Measurements from ENCODE around the gene MCHR1. TPM values are rescaled to one million over a fixed set of nuclear protein-coding genes. Genes with fewer than 3 reads are reported as not detected.
A peak's percentile ranks its signal among the peaks of the same experiment; 100 is the strongest.
"Not testable (repeated sequence)": the region's sequence is repeated elsewhere in the genome, so short reads cannot be mapped to it uniquely, and the experiment has no call there.

MCHR1 gene
- total RNA-seq, 2 donors from 2014 or later: not detected

GRCh38 chr22:40668611-40669411 lies 10.5 kb upstream of the MCHR1 start:
- ATAC-seq (replicated peaks in 1 of 2): peak; percentile 90
- peaks cover 0 to 2% of the 10 kb centered on the region in 2 donors for H3K9me3 Mint-ChIP-seq
- peaks cover 27% of the 10 kb centered on the region for H3K4me1 Mint-ChIP-seq (ENCODE audit: low read depth)
- peaks cover 0 to 3% of the 10 kb centered on the region in 2 donors for H3K36me3 Mint-ChIP-seq (ENCODE audit: insufficient read depth in 2 of 2)
- peak overlapping the region; percentile 74 to 81 for H3K4me3 Mint-ChIP-seq
- DNase-seq: peak; percentile 38 to 57
- peak overlapping the region; percentile 68 for H3K27ac Mint-ChIP-seq
- no peaks in the 10 kb centered on the region for H3K27me3 Mint-ChIP-seq (ENCODE audit: low read depth)

GRCh38 chr22:40670058-40670457 lies 9.2 kb upstream of the MCHR1 start:
- peak overlapping the region; percentile 68 for H3K27ac Mint-ChIP-seq
- ATAC-seq (replicated peaks in 1 of 2): no peak
- no peak overlapping the region for H3K4me3 Mint-ChIP-seq
- no peak for DNase-seq
- H3K4me1 Mint-ChIP-seq (ENCODE audit: low read depth): peaks cover 27% of the 10 kb centered on the region
- peaks cover 0 to 3% of the 10 kb centered on the region in 2 donors for H3K36me3 Mint-ChIP-seq (ENCODE audit: insufficient read depth in 2 of 2)
- H3K27me3 Mint-ChIP-seq (ENCODE audit: low read depth): no peaks in the 10 kb centered on the region
- peaks cover 0 to 2% of the 10 kb centered on the region in 2 donors for H3K9me3 Mint-ChIP-seq

GRCh38 chr22:40671369-40671768 lies 7.9 kb upstream of the MCHR1 start:
- H3K4me3 Mint-ChIP-seq: no peak overlapping the region
- H3K4me1 Mint-ChIP-seq (ENCODE audit: low read depth): peaks cover 27% of the 10 kb centered on the region
- H3K36me3 Mint-ChIP-seq (ENCODE audit: insufficient read depth in 2 of 2): peaks cover 0 to 3% of the 10 kb centered on the region in 2 donors
- ATAC-seq (replicated peaks in 1 of 2): no peak
- peaks cover 0 to 2% of the 10 kb centered on the region in 2 donors for H3K9me3 Mint-ChIP-seq
- no peaks in the 10 kb centered on the region for H3K27me3 Mint-ChIP-seq (ENCODE audit: low read depth)
- no peak overlapping the region for H3K27ac Mint-ChIP-seq
- no peak for DNase-seq

GRCh38 chr22:40671796-40672360 lies 7.4 kb upstream of the MCHR1 start:
- H3K9me3 Mint-ChIP-seq: peaks cover 0 to 2% of the 10 kb centered on the region in 2 donors
- ATAC-seq (replicated peaks in 1 of 2) (no peak), DNase-seq (no peak)
- H3K27me3 Mint-ChIP-seq (ENCODE audit: low read depth): no peaks in the 10 kb centered on the region
- peaks cover 31% of the 10 kb centered on the region for H3K4me1 Mint-ChIP-seq (ENCODE audit: low read depth)
- no peak overlapping the region for H3K27ac Mint-ChIP-seq
- peaks cover 0 to 3% of the 10 kb centered on the region in 2 donors for H3K36me3 Mint-ChIP-seq (ENCODE audit: insufficient read depth in 2 of 2)
- no peak overlapping the region for H3K4me3 Mint-ChIP-seq

GRCh38 chr22:40673017-40673416 lies 6.3 kb upstream of the MCHR1 start:
- no peak for DNase-seq
- Mint-ChIP-seq H3K36me3 (ENCODE audit: insufficient read depth in 2 of 2) (peaks cover 0 to 3% of the 10 kb centered on the region in 2 donors), H3K9me3 (peaks cover 0 to 2% of the 10 kb centered on the region in 2 donors), H3K4me3 (no peak overlapping the region), H3K27ac (no peak overlapping the region), H3K4me1 (ENCODE audit: low read depth) (peaks cover 28% of the 10 kb centered on the region), H3K27me3 (ENCODE audit: low read depth) (no peaks in the 10 kb centered on the region)
- ATAC-seq (replicated peaks in 1 of 2): no peak

- no peak for ATAC-seq (replicated peaks in 1 of 2)
- H3K27me3 Mint-ChIP-seq (ENCODE audit: low read depth): peaks cover 5% of the 10 kb centered on the region
- H3K4me3 Mint-ChIP-seq: no peak overlapping the region
- no peaks in the 10 kb centered on the region for H3K36me3 Mint-ChIP-seq (ENCODE audit: insufficient read depth in 2 of 2)
- no peak overlapping the region for H3K27ac Mint-ChIP-seq
- DNase-seq: no peak
- peaks cover 15% of the 10 kb centered on the region for H3K4me1 Mint-ChIP-seq (ENCODE audit: low read depth)
- no peaks in the 10 kb centered on the region for H3K9me3 Mint-ChIP-seq
These were observed 5.0 kb upstream of the MCHR1 start for GRCh38 chr22:40674274-40674673.

GRCh38 chr22:40676166-40676565 lies 3.1 kb upstream of the MCHR1 start:
- H3K36me3 Mint-ChIP-seq (ENCODE audit: insufficient read depth in 2 of 2); H3K4me3 Mint-ChIP-seq; H3K27ac Mint-ChIP-seq; DNase-seq; H3K9me3 Mint-ChIP-seq; ATAC-seq (replicated peaks in 1 of 2): not testable (repeated sequence)
- Mint-ChIP-seq H3K4me1 (ENCODE audit: low read depth) (peaks cover 11% of the 10 kb centered on the region), H3K27me3 (ENCODE audit: low read depth) (peaks cover 23% of the 10 kb centered on the region)

GRCh38 chr22:40676644-40677043 lies 2.6 kb upstream of the MCHR1 start:
- no peak for ATAC-seq (replicated peaks in 1 of 2)
- H3K4me1 Mint-ChIP-seq (ENCODE audit: low read depth): peaks cover 12% of the 10 kb centered on the region

GRCh38 chr22:40678493-40679248 lies 613 bp upstream of the MCHR1 start:
- H3K27ac Mint-ChIP-seq: no peak overlapping the region
- ATAC-seq (replicated peaks in 1 of 2): no peak
- peak overlapping the region in 1 of 2 donors; percentile 36 for H3K4me3 Mint-ChIP-seq
- H3K4me1 Mint-ChIP-seq (ENCODE audit: low read depth): peaks cover 33% of the 10 kb centered on the region
- H3K27me3 Mint-ChIP-seq (ENCODE audit: low read depth): peaks cover 30% of the 10 kb centered on the region
- H3K36me3 Mint-ChIP-seq (ENCODE audit: insufficient read depth in 2 of 2): no peaks in the 10 kb centered on the region
- no peak for DNase-seq
- no peaks in the 10 kb centered on the region for H3K9me3 Mint-ChIP-seq

More at GRCh38 chr22:40676644-40677043, 2.6 kb upstream of the MCHR1 start:
- H3K9me3 Mint-ChIP-seq: no peaks in the 10 kb centered on the region
- DNase-seq: no peak
- no peak overlapping the region for H3K4me3 Mint-ChIP-seq
- no peak overlapping the region for H3K27ac Mint-ChIP-seq
- H3K36me3 Mint-ChIP-seq (ENCODE audit: insufficient read depth in 2 of 2): no peaks in the 10 kb centered on the region
- H3K27me3 Mint-ChIP-seq (ENCODE audit: low read depth): peaks cover 28% of the 10 kb centered on the region

- ATAC-seq (replicated peaks in 1 of 2) (no peak), DNase-seq (no peak)
- Mint-ChIP-seq H3K4me1 (ENCODE audit: low read depth) (peaks cover 48% of the 10 kb centered on the region), H3K27me3 (ENCODE audit: low read depth) (peaks cover 30% of the 10 kb centered on the region), H3K9me3 (no peaks in the 10 kb centered on the region), H3K36me3 (ENCODE audit: insufficient read depth in 2 of 2) (no peaks in the 10 kb centered on the region), H3K27ac (no peak overlapping the region), H3K4me3 (no peak overlapping the region)
These were observed 907 bp downstream of the MCHR1 start for GRCh38 chr22:40679964-40680818.

GRCh38 chr22:40680819-40681183 lies 1.5 kb downstream of the MCHR1 start:
- Mint-ChIP-seq H3K27ac (no peak overlapping the region), H3K27me3 (ENCODE audit: low read depth) (peaks cover 30% of the 10 kb centered on the region), H3K4me3 (no peak overlapping the region), H3K4me1 (ENCODE audit: low read depth) (peaks cover 50% of the 10 kb centered on the region), H3K9me3 (no peaks in the 10 kb centered on the region), H3K36me3 (ENCODE audit: insufficient read depth in 2 of 2) (no peaks in the 10 kb centered on the region)
- DNase-seq (no peak), ATAC-seq (replicated peaks in 1 of 2) (no peak)

- DNase-seq (no peak), ATAC-seq (replicated peaks in 1 of 2) (no peak)
- H3K27me3 Mint-ChIP-seq (ENCODE audit: low read depth): peaks cover 30% of the 10 kb centered on the region
- H3K4me1 Mint-ChIP-seq (ENCODE audit: low read depth): peaks cover 50% of the 10 kb centered on the region
- no peaks in the 10 kb centered on the region for H3K36me3 Mint-ChIP-seq (ENCODE audit: insufficient read depth in 2 of 2)
- no peak overlapping the region for H3K27ac Mint-ChIP-seq
- H3K4me3 Mint-ChIP-seq: no peak overlapping the region
- H3K9me3 Mint-ChIP-seq: no peaks in the 10 kb centered on the region
These were observed 2.2 kb downstream of the MCHR1 start for GRCh38 chr22:40681451-40681850.

Measured in activated T-cell treated with anti-CD3 and anti-CD28 coated beads, Interleukin-2, amount 50 U/mL, for 72 hours (primary cell).